Common myeloid progenitor, CD34-positive (primary cell): ENCODE results near the gene RARB.
A peak's percentile ranks its signal among the peaks of the same experiment; 100 is the strongest.

Source experiments
- CTCF ChIA-PET: fragments of 350-600 bp; sonication (Branson Sonifier 250); formaldehyde crosslinking; loops from one replicate; lab custom pipeline; 2021; ENCODE audit warnings: antibody characterized with exemption; lab: Charles Lee
- POLR2A ChIA-PET: fragments of 350-600 bp; sonication (Branson Sonifier 250); formaldehyde crosslinking; loops from one replicate; lab custom pipeline; 2021; ENCODE audit warnings: antibody characterized with exemption; lab: Charles Lee
- DNase-seq, 3 donors: peaks; one replicate each; pipeline versions ENCODE4 v3.0.0 to v3.0.0-alpha.2; 2013
- H3K27ac ChIP-seq, 2 experiments: 1 replicate in 1 of 2; 2 replicates in 1 of 2; pipeline ENCODE4 v1.7.0; 2013; ENCODE audit warnings: inconsistent platforms in 2 of 2, low read length in 2 of 2, mild to moderate bottlenecking in 2 of 2, low read depth in 1 of 2, moderate library complexity in 1 of 2; ENCODE audit not compliant: severe bottlenecking in 2 of 2, insufficient read depth in 1 of 2, poor library complexity in 1 of 2
- H3K27me3 ChIP-seq, 5 experiments: replicated peaks in 2 of 5; 1 replicate in 3 of 5; 2 replicates in 2 of 5; pipeline versions ENCODE4 v1.6.1 to v1.7.0; 2013; ENCODE audit warnings: low read length in 4 of 5, mild to moderate bottlenecking in 2 of 5, moderate library complexity in 2 of 5, inconsistent platforms in 1 of 5; ENCODE audit not compliant: insufficient read depth in 5 of 5, control insufficient read depth in 4 of 5
- H3K36me3 ChIP-seq, 4 experiments: 1 replicate in 2 of 4; 2 replicates in 2 of 4; pipeline versions ENCODE4 v1.6.1 to v1.7.0; 2013; ENCODE audit warnings: low read length in 3 of 4, control low read depth in 1 of 4, mild to moderate bottlenecking in 1 of 4; ENCODE audit not compliant: control insufficient read depth in 4 of 4, insufficient read depth in 4 of 4
- H3K4me1 ChIP-seq, 4 experiments: 1 replicate in 3 of 4; 2 replicates in 1 of 4; pipeline versions ENCODE4 v1.6.1 to v1.7.1; 2013; ENCODE audit warnings: low read length in 3 of 4, mild to moderate bottlenecking in 3 of 4, control low read depth in 1 of 4, inconsistent platforms in 1 of 4, moderate library complexity in 1 of 4; ENCODE audit not compliant: control insufficient read depth in 4 of 4, insufficient read depth in 4 of 4; ENCODE audit errors: control extremely low read depth in 1 of 4
- H3K4me3 ChIP-seq, 7 experiments: 1 replicate in 4 of 7; 2 replicates in 3 of 7; pipeline versions ENCODE4 v1.5.1 to v1.7.0; 2013; ENCODE audit warnings: mild to moderate bottlenecking in 7 of 7, low read length in 6 of 7, moderate library complexity in 6 of 7, inconsistent platforms in 2 of 7, low read depth in 2 of 7, control low read depth in 1 of 7; ENCODE audit not compliant: insufficient read depth in 4 of 7, control insufficient read depth in 1 of 7; ENCODE audit errors: extremely low read depth in 1 of 7
- H3K9me3 ChIP-seq, 5 experiments: 1 replicate in 4 of 5; 2 replicates in 1 of 5; pipeline versions ENCODE4 v1.6.1 to v1.7.1; 2013; ENCODE audit warnings: low read length in 4 of 5, mild to moderate bottlenecking in 2 of 5, inconsistent platforms in 1 of 5, low read depth in 1 of 5, moderate library complexity in 1 of 5; ENCODE audit not compliant: control insufficient read depth in 4 of 5, insufficient read depth in 2 of 5; ENCODE audit errors: control extremely low read depth in 1 of 5
- WGBS: methylation state at CpG from one replicate; pipeline ENCODE4 v1.1.5; 2013; ENCODE audit not compliant: insufficient coverage; 5-methylcytosine and 5-hydroxymethylcytosine counted together

Gene RARB

DNA sequence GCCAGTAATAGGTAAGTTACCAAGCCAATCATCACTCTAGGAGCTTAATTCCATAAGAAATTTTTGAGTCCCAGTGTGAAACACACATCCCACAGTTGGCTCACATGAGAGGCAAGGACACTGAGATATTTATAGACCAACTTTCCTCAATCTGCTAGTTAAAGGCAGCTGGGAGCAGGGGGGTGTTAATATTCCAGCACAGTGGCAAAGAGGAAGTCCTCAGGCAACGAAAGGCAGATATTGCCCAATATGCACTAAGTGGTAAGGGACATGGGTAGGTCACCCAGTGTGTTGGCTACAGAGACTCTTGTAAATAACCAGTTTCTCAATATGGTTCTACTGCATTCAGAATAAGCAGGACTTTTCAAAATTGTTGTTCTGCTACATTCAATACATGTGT is 175.6 kb downstream of the RARB start:
- H3K4me1 ChIP-seq, result peaks cover 0 to 19% (median 0%) of the 10 kb centered on the region in 4 experiments
- H3K27ac ChIP-seq, result peak overlapping the region in 1 of 2 experiments; percentile 25
- ChIA-PET POLR2A (no interaction called here), CTCF (interaction anchor here (1.2 to 1.9 kb wide), 2 partner anchors 9 to 30 kb away, joined by 3 to 5 read pairs; no protein-coding TSS in a partner anchor)
- peaks cover 24 to 94% (median 51%) of the 10 kb centered on the region in 4 experiments for H3K36me3 ChIP-seq
- H3K27me3 ChIP-seq, result no peaks in the 10 kb centered on the region
- no CpG with 5 or more reads among the region's 1 CpG for WGBS
- no peaks in the 10 kb centered on the region for H3K9me3 ChIP-seq
- peak in 2 of 3 donors; percentile 7 to 18 for DNase-seq
- H3K4me3 ChIP-seq, result no peak overlapping the region

DNA sequence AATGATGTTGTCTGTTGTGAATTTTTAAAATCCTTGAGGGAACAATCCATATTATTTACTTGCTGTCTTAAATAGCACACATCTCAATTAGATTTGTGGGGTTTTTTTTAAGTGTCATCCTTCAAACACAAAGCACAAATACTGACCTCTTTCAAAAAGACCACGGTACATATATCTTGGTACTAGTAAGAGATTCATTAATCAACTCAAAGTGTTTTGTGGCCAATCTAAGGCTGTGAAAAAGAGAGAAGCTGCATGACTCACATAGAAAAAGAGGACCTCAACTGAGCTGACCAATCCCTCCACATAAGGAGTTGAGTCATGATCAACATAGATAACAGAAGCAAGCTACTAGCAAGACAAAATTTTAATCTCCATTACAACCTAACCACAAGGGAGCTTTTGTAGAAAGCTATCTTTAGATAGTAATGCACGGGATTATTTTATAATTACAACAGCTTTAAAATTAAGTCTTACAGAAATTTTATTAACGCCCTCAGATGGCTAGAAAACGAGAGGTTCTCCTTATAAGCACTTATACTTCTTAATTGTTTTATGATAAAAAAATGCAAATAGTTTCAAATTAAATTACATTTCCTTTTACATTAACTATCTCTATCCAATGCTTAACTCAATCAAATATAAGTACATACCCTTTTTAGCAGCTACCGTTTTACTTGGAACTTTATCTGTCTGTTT is 176.2 kb downstream of the RARB start:
- Histone ChIP-seq H3K4me3 (no peak overlapping the region), H3K27me3 (no peaks in the 10 kb centered on the region), H3K9me3 (no peaks in the 10 kb centered on the region), H3K27ac (peak overlapping the region in 1 of 2 experiments; percentile 25), H3K36me3 (peaks cover 28 to 94% (median 50%) of the 10 kb centered on the region in 4 experiments), H3K4me1 (peaks cover 0 to 19% (median 0%) of the 10 kb centered on the region in 4 experiments)
- ChIA-PET POLR2A (no interaction called here), CTCF (interaction anchor here (1.0 to 1.9 kb wide), 2 partner anchors 9 to 12 kb away, joined by 5 to 6 read pairs; no protein-coding TSS in a partner anchor)
- no CpG with 5 or more reads among the region's 5 CpGs for WGBS
- DNase-seq, result peak; percentile 31 to 73 (median 62)

DNA sequence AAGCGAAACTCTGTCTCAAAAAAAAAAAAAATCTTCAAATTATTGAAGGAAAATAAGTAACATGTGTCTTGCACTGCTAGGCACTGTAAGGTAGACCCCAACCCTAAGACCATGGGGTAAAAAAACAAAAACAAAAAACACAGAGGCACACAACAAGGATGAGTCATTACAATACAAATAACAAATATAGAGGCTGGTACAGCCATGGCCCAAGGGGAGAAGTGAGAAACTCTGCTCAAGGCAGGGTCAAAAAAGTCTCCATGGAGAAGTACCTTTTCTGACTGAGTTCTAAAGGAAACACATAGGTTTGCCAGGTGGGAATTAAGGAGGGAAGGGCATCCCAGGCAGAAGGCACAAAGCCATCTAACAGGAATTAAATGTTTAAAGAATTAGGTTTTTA is 182.1 kb downstream of the RARB start:
- POLR2A ChIA-PET, result no interaction called here
- CTCF ChIA-PET, result no interaction called here
- Histone ChIP-seq H3K4me1 (peaks cover 0 to under 1% (median 0%) of the 10 kb centered on the region in 4 experiments), H3K9me3 (no peaks in the 10 kb centered on the region), H3K27ac (no peak overlapping the region), H3K36me3 (peaks cover 37 to 92% (median 64%) of the 10 kb centered on the region in 4 experiments), H3K4me3 (no peak overlapping the region), H3K27me3 (no peaks in the 10 kb centered on the region)
- no peak for DNase-seq
- no CpG with 5 or more reads among the region's 1 CpG for WGBS

DNA sequence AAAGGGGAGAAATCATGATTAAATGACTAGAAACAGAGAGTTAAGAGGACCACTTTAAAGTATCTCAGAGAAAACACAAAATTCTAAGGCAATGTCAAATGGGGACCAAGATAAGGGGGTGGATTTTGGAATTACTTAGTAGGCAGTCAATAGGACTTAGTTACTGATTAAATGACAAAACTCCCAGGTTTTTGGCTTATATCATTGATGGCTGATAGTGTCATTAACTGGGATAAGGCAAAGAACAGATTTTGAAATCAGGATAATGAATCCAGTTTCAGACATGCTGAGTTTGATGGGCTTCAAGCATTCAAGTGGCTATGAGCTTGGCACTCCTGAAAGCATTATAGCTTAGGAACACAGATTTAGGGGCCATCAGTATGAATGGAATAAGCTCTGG is 182.7 kb downstream of the RARB start:
- ChIA-PET POLR2A (no interaction called here), CTCF (interaction anchor here (1.5 kb wide), 1 partner anchor 29 kb away, joined by 3 read pairs; no protein-coding TSS in a partner anchor)
- Histone ChIP-seq H3K4me3 (no peak overlapping the region), H3K27me3 (no peaks in the 10 kb centered on the region), H3K4me1 (no peaks in the 10 kb centered on the region), H3K36me3 (peaks cover 33 to 90% (median 65%) of the 10 kb centered on the region in 4 experiments), H3K9me3 (no peaks in the 10 kb centered on the region), H3K27ac (no peak overlapping the region)
- no peak for DNase-seq

- no peak for DNase-seq
- Histone ChIP-seq H3K9me3 (no peaks in the 10 kb centered on the region), H3K27ac (no peak overlapping the region), H3K27me3 (no peaks in the 10 kb centered on the region), H3K36me3 (peaks cover 36 to 86% (median 63%) of the 10 kb centered on the region in 4 experiments), H3K4me3 (no peak overlapping the region), H3K4me1 (no peaks in the 10 kb centered on the region)
- ChIA-PET CTCF (interaction anchor here (1.5 kb wide), 1 partner anchor 28 kb away, joined by 3 read pairs; no protein-coding TSS in a partner anchor), POLR2A (no interaction called here)
- WGBS, result 100% methylated on average over 5 of the region's 5 CpGs
Observed at GRCh38 chr3:25611193-25611592, 183.1 kb downstream of the RARB start.

GRCh38 chr3:25618028-25618427 is 190.0 kb downstream of the RARB start:
- no peak overlapping the region for H3K4me3 ChIP-seq
- H3K36me3 ChIP-seq, result peaks cover 18 to 78% (median 42%) of the 10 kb centered on the region in 4 experiments
- DNase-seq, result no peak
- H3K4me1 ChIP-seq, result no peaks in the 10 kb centered on the region
- H3K9me3 ChIP-seq, result no peaks in the 10 kb centered on the region
- CTCF ChIA-PET, result interaction anchor here (1.9 kb wide), 1 partner anchor 16 kb away, joined by 4 read pairs; no protein-coding TSS in a partner anchor
- H3K27ac ChIP-seq, result no peak overlapping the region
- no peaks in the 10 kb centered on the region for H3K27me3 ChIP-seq
- POLR2A ChIA-PET, result no interaction called here

DNA sequence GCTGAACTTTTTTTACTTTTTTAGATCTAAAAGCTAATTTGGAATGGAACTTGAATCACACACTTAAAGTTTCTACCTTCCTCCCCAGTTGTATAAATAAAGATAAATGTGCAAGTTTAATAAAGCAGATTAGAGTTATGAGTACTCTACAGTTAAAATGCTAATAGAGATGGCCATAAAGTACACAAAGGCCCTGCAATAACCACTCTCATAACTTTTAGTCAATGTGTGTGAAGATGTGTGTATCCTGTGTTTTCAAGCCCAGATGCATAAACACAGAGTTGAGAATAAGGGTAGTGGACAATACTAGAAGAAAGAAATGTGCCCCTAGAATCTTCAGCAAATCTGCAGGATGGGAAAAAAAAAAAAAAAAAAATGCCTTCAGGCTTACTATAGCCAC is 191.3 kb downstream of the RARB start:
- H3K27ac ChIP-seq, result no peak overlapping the region
- H3K4me1 ChIP-seq, result no peaks in the 10 kb centered on the region
- H3K36me3 ChIP-seq, result peaks cover 17 to 80% (median 40%) of the 10 kb centered on the region in 4 experiments
- ChIA-PET POLR2A (no interaction called here), CTCF (no interaction called here)
- H3K4me3 ChIP-seq, result no peak overlapping the region
- H3K27me3 ChIP-seq, result no peaks in the 10 kb centered on the region
- DNase-seq, result no peak
- H3K9me3 ChIP-seq, result no peaks in the 10 kb centered on the region
